ENCODE results near the gene CDC16. TPM values are rescaled to one million over a fixed set of nuclear protein-coding genes. Genes with fewer than 3 reads are reported as not detected.

CDC16 gene
- total and polyA plus RNA-seq, 9 of the 15 experiments (the other 6 are each of a cell fraction or from before 2014, with no cell fraction given): 23.2 to 102 (median 51.6) TPM

DNA sequence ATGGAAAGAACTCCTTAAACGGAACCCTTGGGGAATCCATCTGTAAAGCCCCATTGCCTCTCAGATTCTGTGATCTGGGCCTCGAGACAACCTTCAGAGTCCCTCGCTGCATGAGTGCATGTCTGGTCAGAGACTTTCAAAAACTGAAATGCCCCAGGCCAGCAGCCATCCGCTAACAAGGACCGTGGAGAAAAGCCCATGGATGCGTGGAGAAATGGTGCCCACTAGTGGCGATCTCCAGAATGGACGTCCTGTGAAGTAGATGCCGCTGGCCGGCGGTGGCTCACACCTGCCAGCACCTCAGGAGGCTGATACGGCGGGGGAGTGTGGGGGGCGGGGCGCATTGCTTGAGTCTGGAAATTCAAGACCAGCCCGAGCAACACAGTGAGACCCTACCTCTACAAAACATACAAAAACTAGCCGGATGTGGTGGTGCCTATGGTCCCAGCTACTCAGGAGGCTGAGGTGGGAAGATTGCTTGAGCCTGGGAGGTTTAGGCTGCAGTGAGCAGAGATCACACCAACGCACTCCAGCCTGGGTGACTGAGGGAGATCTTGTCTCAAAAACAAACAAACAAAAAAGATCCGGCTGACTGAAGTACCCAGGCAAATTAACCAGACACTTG, 7.9 kb upstream of the CDC16 start (continued):
- no peak for TF ChIP-seq ZNF668 (CRISPR knock-in tag; IDR thresholded peaks at IDR 0.05)
- no peak for TF ChIP-seq ZFP1 (CRISPR knock-in tag; IDR thresholded peaks at IDR 0.05)
- TF ChIP-seq ZNF217 (CRISPR knock-in tag; IDR thresholded peaks at IDR 0.05): no peak
- no peak for TF ChIP-seq SRSF9 (IDR thresholded peaks at IDR 0.05; ENCODE audit: borderline replicate concordance, low read depth, low read length)
- no peak for TF ChIP-seq CSDE1 (IDR thresholded peaks at IDR 0.05)
- no peak for TF ChIP-seq KLF6 (CRISPR knock-in tag; IDR thresholded peaks at IDR 0.05; ENCODE audit: borderline replicate concordance)
- TF ChIP-seq, protein P1, sequence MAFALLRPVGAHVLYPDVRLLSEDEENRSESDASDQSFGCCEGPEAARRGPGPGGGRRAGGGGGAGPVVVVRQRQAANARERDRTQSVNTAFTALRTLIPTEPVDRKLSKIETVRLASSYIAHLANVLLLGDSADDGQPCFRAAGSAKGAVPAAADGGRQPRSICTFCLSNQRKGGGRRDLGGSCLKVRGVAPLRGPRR (CRISPR knock-in tag; IDR thresholded peaks at IDR 0.05): no peak
- TF ChIP-seq ZNF79 (CRISPR knock-in tag; IDR thresholded peaks at IDR 0.05; ENCODE audit: low read depth): no peak
- TF ChIP-seq ZBTB17 (CRISPR knock-in tag; IDR thresholded peaks at IDR 0.05): no peak
- TF ChIP-seq, protein P2, sequence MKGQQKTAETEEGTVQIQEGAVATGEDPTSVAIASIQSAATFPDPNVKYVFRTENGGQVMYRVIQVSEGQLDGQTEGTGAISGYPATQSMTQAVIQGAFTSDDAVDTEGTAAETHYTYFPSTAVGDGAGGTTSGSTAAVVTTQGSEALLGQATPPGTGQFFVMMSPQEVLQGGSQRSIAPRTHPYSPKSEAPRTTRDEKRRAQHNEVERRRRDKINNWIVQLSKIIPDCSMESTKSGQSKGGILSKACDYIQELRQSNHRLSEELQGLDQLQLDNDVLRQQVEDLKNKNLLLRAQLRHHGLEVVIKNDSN (CRISPR knock-in tag; IDR thresholded peaks at IDR 0.05): no peak
- no peak for TF ChIP-seq RBBP5 (IDR thresholded peaks at IDR 0.05; ENCODE audit: borderline replicate concordance, insufficient read depth, low read length, poor library complexity, severe bottlenecking)
- no peak for TF ChIP-seq ZNF224 (CRISPR knock-in tag; IDR thresholded peaks at IDR 0.05)
- no peak for TF ChIP-seq SMARCE1 (IDR thresholded peaks at IDR 0.05)
- TF ChIP-seq CXXC5 (CRISPR knock-in tag; IDR thresholded peaks at IDR 0.05): no peak; the same call in 1 of the 2 replicates
- no peak for TF ChIP-seq NR2C2 (CRISPR knock-in tag; IDR thresholded peaks at IDR 0.05)
- TF ChIP-seq NR2C2 (tag; IDR thresholded peaks at IDR 0.05): no peak
- TF ChIP-seq ARNT (IDR thresholded peaks at IDR 0.05): no peak
- TF ChIP-seq, protein P3, sequence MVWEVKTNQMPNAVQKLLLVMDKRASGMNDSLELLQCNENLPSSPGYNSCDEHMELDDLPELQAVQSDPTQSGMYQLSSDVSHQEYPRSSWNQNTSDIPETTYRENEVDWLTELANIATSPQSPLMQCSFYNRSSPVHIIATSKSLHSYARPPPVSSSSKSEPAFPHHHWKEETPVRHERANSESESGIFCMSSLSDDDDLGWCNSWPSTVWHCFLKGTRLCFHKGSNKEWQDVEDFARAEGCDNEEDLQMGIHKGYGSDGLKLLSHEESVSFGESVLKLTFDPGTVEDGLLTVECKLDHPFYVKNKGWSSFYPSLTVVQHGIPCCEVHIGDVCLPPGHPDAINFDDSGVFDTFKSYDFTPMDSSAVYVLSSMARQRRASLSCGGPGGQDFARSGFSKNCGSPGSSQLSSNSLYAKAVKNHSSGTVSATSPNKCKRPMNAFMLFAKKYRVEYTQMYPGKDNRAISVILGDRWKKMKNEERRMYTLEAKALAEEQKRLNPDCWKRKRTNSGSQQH (CRISPR knock-in tag; IDR thresholded peaks at IDR 0.05): no peak
- no peak for TF ChIP-seq NFATC3 (IDR thresholded peaks at IDR 0.05)
- TF ChIP-seq ZNF347 (CRISPR knock-in tag; IDR thresholded peaks at IDR 0.05; ENCODE audit: low read depth): no peak
- peak in 1 of 2 experiments; percentile 46; a peak in 1 of 4 replicates for TF ChIP-seq RCOR1 (IDR thresholded peaks at IDR 0.05; ENCODE audit: borderline replicate concordance in 1 of 2, low read depth in 2 of 2, low read length in 2 of 2)
- no peak for TF ChIP-seq TARDBP (IDR thresholded peaks at IDR 0.05)
- TF ChIP-seq, protein P4, sequence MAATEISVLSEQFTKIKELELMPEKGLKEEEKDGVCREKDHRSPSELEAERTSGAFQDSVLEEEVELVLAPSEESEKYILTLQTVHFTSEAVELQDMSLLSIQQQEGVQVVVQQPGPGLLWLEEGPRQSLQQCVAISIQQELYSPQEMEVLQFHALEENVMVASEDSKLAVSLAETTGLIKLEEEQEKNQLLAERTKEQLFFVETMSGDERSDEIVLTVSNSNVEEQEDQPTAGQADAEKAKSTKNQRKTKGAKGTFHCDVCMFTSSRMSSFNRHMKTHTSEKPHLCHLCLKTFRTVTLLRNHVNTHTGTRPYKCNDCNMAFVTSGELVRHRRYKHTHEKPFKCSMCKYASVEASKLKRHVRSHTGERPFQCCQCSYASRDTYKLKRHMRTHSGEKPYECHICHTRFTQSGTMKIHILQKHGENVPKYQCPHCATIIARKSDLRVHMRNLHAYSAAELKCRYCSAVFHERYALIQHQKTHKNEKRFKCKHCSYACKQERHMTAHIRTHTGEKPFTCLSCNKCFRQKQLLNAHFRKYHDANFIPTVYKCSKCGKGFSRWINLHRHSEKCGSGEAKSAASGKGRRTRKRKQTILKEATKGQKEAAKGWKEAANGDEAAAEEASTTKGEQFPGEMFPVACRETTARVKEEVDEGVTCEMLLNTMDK (IDR thresholded peaks at IDR 0.05; ENCODE audit: borderline replicate concordance, insufficient read depth, low read depth, low read length, poor library complexity, severe bottlenecking): no peak
- no peak for TF ChIP-seq ESRRA (IDR thresholded peaks at IDR 0.05; ENCODE audit: borderline replicate concordance, low read depth)
- TF ChIP-seq ZNF57 (CRISPR knock-in tag; IDR thresholded peaks at IDR 0.05): no peak
- TF ChIP-seq GATAD2B (IDR thresholded peaks at IDR 0.05; ENCODE audit: borderline replicate concordance): no peak
- no peak for TF ChIP-seq CHD1 (IDR thresholded peaks at IDR 0.05; ENCODE audit: low read length)
